ENCODE data around the gene ZCCHC14. TPM values are rescaled to one million over a fixed set of nuclear protein-coding genes. Genes with fewer than 3 reads are reported as not detected.

Gene ZCCHC14
- 0.06 TPM in 1 of 2 replicates, not detected in the other for total RNA-seq (2013; cell fraction: nucleolus; rRNA removed)
- total RNA-seq (2014; rRNA removed) (under 0.01 TPM in 1 of 2 replicates, not detected in the other), total RNA-seq (2014; rRNA removed; fragmentation: Illumina TruSeq; extraction: Trizol) (not detected in 2 replicates), total RNA-seq (2021) (0.15 and 0.16 TPM in 2 replicates), polyA plus RNA-seq (2011; rRNA removed) (0.26 and 0.27 TPM in 2 replicates), polyA plus RNA-seq (2014; fragmentation: Illumina TruSeq; extraction: Trizol) (0.03 and 0.08 TPM in 2 replicates), polyA plus RNA-seq (2014; fragmentation: Nextera tagmentation; extraction: Ambion mirVana) (under 1 TPM; 0.02 TPM), polyA plus RNA-seq (2014; rRNA removed) (0.05 and 0.06 TPM in 2 replicates), polyA plus RNA-seq (2016; fragmentation: Nextera tagmentation; extraction: Ambion mirVana) (under 1 TPM in 1 of 2 experiments, not detected in 1; 0.14 TPM), polyA minus RNA-seq (2011; rRNA and poly(A)+ RNA removed) (0.51 and 0.67 TPM in 2 replicates), Bru-seq, nascent RNA (percentile 32 among the genes with signal in this experiment), BruChase-seq, experiment 1, labeled RNA remaining after a 6-hour chase (percentile 35 among the genes with signal in this experiment), BruChase-seq, experiment 2, labeled RNA remaining after a 2-hour chase (percentile 36 among the genes with signal in this experiment)
- polyA plus RNA-seq (2011; ENCODE audit: low read depth): 0.09 TPM
- 0.30 and 0.42 TPM in 2 replicates for polyA plus RNA-seq (2011; cell fraction: cytosol; rRNA removed)
- 3.0 and 3.4 TPM in 2 replicates for polyA plus RNA-seq (2011; cell fraction: nucleus; rRNA removed)
- 0.17 and 0.23 TPM in 2 replicates for polyA plus RNA-seq (2012)
- 0.62 and 0.94 TPM in 2 replicates for polyA minus RNA-seq (2011; cell fraction: cytosol; rRNA and poly(A)+ RNA removed)
- 0.36 and 1.7 TPM in 2 replicates for polyA minus RNA-seq (2011; cell fraction: nucleus; rRNA and poly(A)+ RNA removed)
- long read RNA-seq, experiment 1: 0 reads
- long read RNA-seq, experiment 2: 0 reads

- SMC1A ChIA-PET (ENCODE audit: uncharacterized antibody, unreplicated experiment): no interaction called here
- no TSS peak for BruUV-seq (replicated peaks)
- H3K79me2 ChIP-seq (ENCODE audit: control insufficient read depth, insufficient read depth, low read length): no peaks in the 10 kb centered on the region
- peak within 1 kb of the TSS; percentile 15; the same call in 1 of the 2 replicates for H2AFZ ChIP-seq (ENCODE audit: control insufficient read depth, low read depth, low read length)
- H3K9ac ChIP-seq (ENCODE audit: control insufficient read depth, insufficient read depth, low read length): no peak within 1 kb of the TSS
- in situ Hi-C loops (cut with MboI): no loop called here
- H3K36me3 ChIP-seq (ENCODE audit: control insufficient read depth in 2 of 2, insufficient read depth in 2 of 2, low read length in 1 of 2): no peaks in the 10 kb centered on the region
- CTCF ChIA-PET: no interaction called here
- ATAC-seq: peak; percentile 97
- no peaks in the 10 kb centered on the region for H4K20me1 ChIP-seq (ENCODE audit: control insufficient read depth, insufficient read depth)
- no peaks in the 10 kb centered on the region; the same call in 2 of the 3 replicates for H3K9me3 ChIP-seq (replicated peaks; ENCODE audit: control insufficient read depth, insufficient read depth, low read length)
- peaks cover 0 to 5% of the 10 kb centered on the region in 2 experiments; a peak in 3 of 4 replicates for H3K27me3 ChIP-seq (replicated peaks in 1 of 2; ENCODE audit: control insufficient read depth in 2 of 2, insufficient read depth in 2 of 2, low read length in 1 of 2)
- intact Hi-C loops (cut with micrococcal nuclease; ENCODE audit: unreplicated experiment): no loop called here
- peak within 1 kb of the TSS; percentile 11; the same call in 1 of the 2 replicates for H3K4me3 ChIP-seq
- DNase-seq (ENCODE audit: low read depth, low spot score): peak; percentile 35
- peaks cover 11% of the 10 kb centered on the region for H3K4me1 ChIP-seq (ENCODE audit: control insufficient read depth, insufficient read depth, low read length)
- no peak for FAIRE-seq
- RAD21 ChIA-PET (ENCODE audit: unreplicated experiment): no interaction called here
- H3K4me2 ChIP-seq (ENCODE audit: control insufficient read depth, insufficient read depth): peak within 1 kb of the TSS; percentile 42; the same call in 1 of the 2 replicates
- POLR2A ChIA-PET: no interaction called here
- WGBS (ENCODE audit: insufficient coverage, insufficient replicate concordance, low lambda C conversion rate, missing lambda C conversion rate): 17% methylated on average over 82 of the region's 119 CpGs
- H3K27ac ChIP-seq (ENCODE audit: control insufficient read depth, insufficient read depth): no peak within 1 kb of the TSS
- TF ChIP-seq STAT1 (conservative IDR thresholded peaks at IDR 0.05) (no peak), ELK1 (IDR thresholded peaks at IDR 0.05; ENCODE audit: low read depth, low read length) (no peak), SMARCA5 (IDR thresholded peaks at IDR 0.05) (0 out of 2 replicates have a peak, but pooled peaks have one; percentile 25), CHD2 (IDR thresholded peaks at IDR 0.05; ENCODE audit: borderline replicate concordance, low read depth, low read length) (peak; percentile 98), SIN3A (IDR thresholded peaks at IDR 0.05; ENCODE audit: low read depth, low read length) (no peak), IKZF1 (conservative IDR thresholded peaks at IDR 0.05) (peak; percentile 62), PBX3 (IDR thresholded peaks at IDR 0.05; ENCODE audit: insufficient replicate concordance, low read depth, low read length) (peak; percentile 93), SP1 (IDR thresholded peaks at IDR 0.05; ENCODE audit: low read depth, low read length) (peak; percentile 91), NFIC (IDR thresholded peaks at IDR 0.05; ENCODE audit: low read depth, low read length) (no peak), GABPA (IDR thresholded peaks at IDR 0.05; ENCODE audit: low read depth) (no peak), ZBTB11 (CRISPR knock-in tag; IDR thresholded peaks at IDR 0.05) (no peak), KLF5 (IDR thresholded peaks at IDR 0.05; ENCODE audit: partially characterized antibody) (no peak), KAT2A (conservative IDR thresholded peaks at IDR 0.05; ENCODE audit: control insufficient read depth, low read depth, low read length) (no peak), DPF2 (IDR thresholded peaks at IDR 0.05) (peak; percentile 63), TCF7 (IDR thresholded peaks at IDR 0.05; ENCODE audit: borderline replicate concordance) (no peak)
Observed at GRCh38 chr16:87492721-87493607, at the start of gene ZCCHC14. TSS of gene ZCCHC14 (minus strand) at chr16:87493024. CDS start at chr16:87492238, 786 bp downstream.
